ENCODE data around the gene ZC3H18. TPM values are rescaled to one million over a fixed set of nuclear protein-coding genes. Genes with fewer than 3 reads are reported as not detected.

The ZC3H18 gene
- total RNA-seq, 1 donor from 2014 or later, result 44.5 TPM

- H3K27me3 ChIP-seq, result no peaks in the 10 kb centered on the region
- no peak overlapping the region for H3K4me3 ChIP-seq
- H3K27ac ChIP-seq, result no peak overlapping the region
- no peaks in the 10 kb centered on the region for H3K9me3 ChIP-seq
- H3K36me3 ChIP-seq, result no peaks in the 10 kb centered on the region
- ATAC-seq, result no peak
- no peak for DNase-seq
- TF ChIP-seq CTCF (IDR thresholded peaks at IDR 0.05), result no peak
- H3K4me1 ChIP-seq, result peaks cover 8% of the 10 kb centered on the region
- intact Hi-C loops (cut with DNase I), result no loop called here
Observed at GRCh38 chr16:88524973-88525662, 45.1 kb upstream of the ZC3H18 start.

- no peaks in the 10 kb centered on the region for H3K9me3 ChIP-seq
- no peak overlapping the region for H3K4me3 ChIP-seq
- no peak overlapping the region for H3K27ac ChIP-seq
- no peaks in the 10 kb centered on the region for H3K36me3 ChIP-seq
- H3K27me3 ChIP-seq, result no peaks in the 10 kb centered on the region
- DNase-seq (no peak), ATAC-seq (no peak)
- H3K4me1 ChIP-seq, result peaks cover 8% of the 10 kb centered on the region
- TF ChIP-seq CTCF (IDR thresholded peaks at IDR 0.05), result no peak
- intact Hi-C loops (cut with DNase I), result no loop called here
Observed at GRCh38 chr16:88525663-88525990, 44.6 kb upstream of the ZC3H18 start.

GRCh38 chr16:88526008-88526905 lies 43.9 kb upstream of the ZC3H18 start:
- H3K27ac ChIP-seq, result no peak overlapping the region

GRCh38 chr16:88526906-88527185 lies 43.4 kb upstream of the ZC3H18 start:
- no peak for ATAC-seq
- no peaks in the 10 kb centered on the region for H3K36me3 ChIP-seq
- H3K27ac ChIP-seq, result no peak overlapping the region
- no peaks in the 10 kb centered on the region for H3K27me3 ChIP-seq
- no peak for DNase-seq
- H3K4me3 ChIP-seq, result no peak overlapping the region
- H3K4me1 ChIP-seq, result peaks cover 8% of the 10 kb centered on the region
- no peaks in the 10 kb centered on the region for H3K9me3 ChIP-seq
- no peak for TF ChIP-seq CTCF (IDR thresholded peaks at IDR 0.05)
- intact Hi-C loops (cut with DNase I), result loop anchor here (2.0 kb wide), 1 partner anchor 82 kb away; no protein-coding TSS in a partner anchor

More at GRCh38 chr16:88526008-88526905, 43.9 kb upstream of the ZC3H18 start:
- Histone ChIP-seq H3K4me1 (peaks cover 8% of the 10 kb centered on the region), H3K36me3 (no peaks in the 10 kb centered on the region), H3K27me3 (no peaks in the 10 kb centered on the region), H3K9me3 (no peaks in the 10 kb centered on the region), H3K4me3 (no peak overlapping the region)
- intact Hi-C loops (cut with DNase I), result loop anchor here (2.0 kb wide), 1 partner anchor 81 kb away; no protein-coding TSS in a partner anchor
- DNase-seq (no peak), ATAC-seq (no peak)
- TF ChIP-seq CTCF (IDR thresholded peaks at IDR 0.05), result no peak

GRCh38 chr16:88527186-88527936 lies 42.8 kb upstream of the ZC3H18 start:
- no peak overlapping the region for H3K27ac ChIP-seq
- peak; percentile 87 for TF ChIP-seq CTCF (IDR thresholded peaks at IDR 0.05)
- H3K4me3 ChIP-seq, result no peak overlapping the region
- H3K9me3 ChIP-seq, result no peaks in the 10 kb centered on the region
- peak; percentile 80 for ATAC-seq
- no peaks in the 10 kb centered on the region for H3K27me3 ChIP-seq
- intact Hi-C loops (cut with DNase I), result loop anchor here (2.0 kb wide), 1 partner anchor 83 kb away; no protein-coding TSS in a partner anchor
- no peaks in the 10 kb centered on the region for H3K36me3 ChIP-seq
- DNase-seq, result peak; percentile 83
- peaks cover 8% of the 10 kb centered on the region for H3K4me1 ChIP-seq

All from upper lobe of right lung (tissue), 1 donor.